Inflammatory macrophage treated with lipopolysaccharide for 1 hour (primary cell): ENCODE measurements around the gene CTSE.
"Not testable (repeated sequence)": the region's sequence is repeated elsewhere in the genome, so short reads cannot be mapped to it uniquely, and the experiment has no call there.

Experiments
- DNase-seq, 2 donors: peaks; one replicate each; pipeline ENCODE4 v3.0.0-alpha.2; 2020 to 2022

CTSE gene

GRCh38 chr1:206023695-206024094 lies at the start of gene CTSE:
CTSE (minus strand) TSS chr1:206023895; CDS start chr1:206023791, 104 bp downstream.
- DNase-seq, result no peak

- DNase-seq, result peak; percentile 40 to 53
Measured at GRCh38 chr1:206070627-206071304, 47.1 kb upstream of the CTSE start.

- DNase-seq, result no peak
Measured at GRCh38 chr1:206068314-206068713, 44.6 kb upstream of the CTSE start.

GRCh38 chr1:206067486-206068227 lies 44.0 kb upstream of the CTSE start:
- DNase-seq, result no peak

GRCh38 chr1:206066479-206067171 lies 42.9 kb upstream of the CTSE start:
- peak; percentile 40 to 45 for DNase-seq

- DNase-seq, result no peak
Measured at GRCh38 chr1:206065547-206066145, 42.0 kb upstream of the CTSE start.

GRCh38 chr1:206064501-206064900 lies 40.8 kb upstream of the CTSE start:
- DNase-seq, result not testable (repeated sequence)

GRCh38 chr1:206064001-206064400 lies 40.3 kb upstream of the CTSE start:
- DNase-seq, result not testable (repeated sequence)

GRCh38 chr1:206062464-206062863 lies 38.8 kb upstream of the CTSE start:
- DNase-seq, result no peak

- no peak for DNase-seq
Measured at GRCh38 chr1:206060844-206061243, 37.1 kb upstream of the CTSE start.

GRCh38 chr1:206059355-206059915 lies 35.7 kb upstream of the CTSE start:
- no peak for DNase-seq

GRCh38 chr1:206058927-206059292 lies 35.2 kb upstream of the CTSE start:
- DNase-seq, result no peak

- not testable (repeated sequence) for DNase-seq
Measured at GRCh38 chr1:206058289-206058926, 34.7 kb upstream of the CTSE start.

- DNase-seq, result not testable (repeated sequence)
Measured at GRCh38 chr1:206055639-206056323, 32.1 kb upstream of the CTSE start.

- DNase-seq, result not testable (repeated sequence)
Measured at GRCh38 chr1:206055069-206055625, 31.5 kb upstream of the CTSE start.

GRCh38 chr1:206053616-206054015 lies 29.9 kb upstream of the CTSE start:
- not testable (repeated sequence) for DNase-seq

GRCh38 chr1:206052919-206053610 lies 29.4 kb upstream of the CTSE start, which contains the start of gene RHEX:
RHEX (plus strand) TSS chr1:206053173; CDS start chr1:206097829, 44,656 bp downstream.
- DNase-seq, result peak in 1 of 2 donors; percentile 34

- DNase-seq, result not testable (repeated sequence)
Measured at GRCh38 chr1:206052231-206052865, 28.7 kb upstream of the CTSE start.

GRCh38 chr1:206050655-206051235 lies 27.1 kb upstream of the CTSE start:
- peak; percentile 71 to 88 for DNase-seq
